Gastroesophageal sphincter (tissue), 4 donors: ENCODE measurements around the gene BRINP1. TPM values are rescaled to one million over a fixed set of nuclear protein-coding genes. Genes with fewer than 3 reads are reported as not detected.

Experiments
- ATAC-seq: fragments of 150-250 bp; one replicate; pipeline ENCODE4 v1.9.1; 2016; ENCODE audit warnings: mild to moderate bottlenecking, moderate library complexity
- H3K27ac ChIP-seq, 4 donors: fragments of 200-600 bp; sonication (generic) in 3 of 4; 1 replicate in 3 of 4; 2 replicates in 1 of 4; pipeline ENCODE4 v1.5.1; 2016 to 2019
- H3K27me3 ChIP-seq: fragments of 200-600 bp; sonication (generic); one replicate; pipeline ENCODE4 v1.5.1; 2019
- H3K36me3 ChIP-seq, 2 donors: fragments of 200-600 bp; sonication (generic); one replicate each; pipeline ENCODE4 v1.5.1; 2019; ENCODE audit warnings: control low read depth in 1 of 2
- H3K4me1 ChIP-seq, 3 donors: fragments of 200-600 bp; sonication (generic); 1 replicate in 2 of 3; 2 replicates in 1 of 3; pipeline ENCODE4 v1.5.1; 2016 to 2019; ENCODE audit warnings: control low read depth in 2 of 3
- H3K4me3 ChIP-seq, 2 donors: fragments of 200-600 bp; sonication (generic); one replicate each; pipeline ENCODE4 v1.5.1; 2019; ENCODE audit warnings: mild to moderate bottlenecking in 1 of 2, moderate library complexity in 1 of 2
- H3K9me3 ChIP-seq, 3 donors: fragments of 200-600 bp; sonication (generic); one replicate each; pipeline ENCODE4 v1.5.1; 2017 to 2019; ENCODE audit warnings: control low read depth in 2 of 3
- EP300 ChIP-seq: sonication (generic); formaldehyde crosslinking; IDR thresholded peaks from one replicate; pipeline ENCODE4 v1.6.1; 2017; ENCODE audit warnings: antibody characterized with exemption, mild to moderate bottlenecking
- POLR2A ChIP-seq, 2 donors: fragments of 450-650 bp; IDR thresholded peaks; one replicate each; pipeline ENCODE4 v1.6.1; 2017; ENCODE audit warnings: antibody characterized with exemption in 2 of 2, mild to moderate bottlenecking in 2 of 2, moderate library complexity in 1 of 2
- POLR2AphosphoS5 ChIP-seq: sonication (generic); formaldehyde crosslinking; IDR thresholded peaks from one replicate; pipeline ENCODE4 v1.6.1; 2017; ENCODE audit warnings: antibody characterized with exemption
- WGBS, 2 donors: methylation state at CpG; one replicate each; pipeline ENCODE4 v1.1.5; 2018; ENCODE audit warnings: low coverage in 1 of 2; 5-methylcytosine and 5-hydroxymethylcytosine counted together
- total RNA-seq, 4 donors: library from RNA; depleted of rRNA; stranded (reverse); fragments of >200 nt; gene quantifications; one replicate each; pipeline ENCODE4 v1.1.0, GENCODE V29; 2016
- TF ChIP-seq, protein P1 (sequence below), 4 experiments: fragments of 200-600 bp in 2 of 4; fragments of 450-650 bp in 2 of 4; sonication (generic) in 1 of 4; IDR thresholded peaks; one replicate each; pipeline ENCODE4 v1.5.1; 2017 to 2019; ENCODE audit warnings: antibody characterized with exemption in 4 of 4, mild to moderate bottlenecking in 2 of 4, moderate library complexity in 2 of 4

BRINP1 gene
- total RNA-seq, 4 donors from 2014 or later, result 0.27 TPM; not detected in 3

DNA sequence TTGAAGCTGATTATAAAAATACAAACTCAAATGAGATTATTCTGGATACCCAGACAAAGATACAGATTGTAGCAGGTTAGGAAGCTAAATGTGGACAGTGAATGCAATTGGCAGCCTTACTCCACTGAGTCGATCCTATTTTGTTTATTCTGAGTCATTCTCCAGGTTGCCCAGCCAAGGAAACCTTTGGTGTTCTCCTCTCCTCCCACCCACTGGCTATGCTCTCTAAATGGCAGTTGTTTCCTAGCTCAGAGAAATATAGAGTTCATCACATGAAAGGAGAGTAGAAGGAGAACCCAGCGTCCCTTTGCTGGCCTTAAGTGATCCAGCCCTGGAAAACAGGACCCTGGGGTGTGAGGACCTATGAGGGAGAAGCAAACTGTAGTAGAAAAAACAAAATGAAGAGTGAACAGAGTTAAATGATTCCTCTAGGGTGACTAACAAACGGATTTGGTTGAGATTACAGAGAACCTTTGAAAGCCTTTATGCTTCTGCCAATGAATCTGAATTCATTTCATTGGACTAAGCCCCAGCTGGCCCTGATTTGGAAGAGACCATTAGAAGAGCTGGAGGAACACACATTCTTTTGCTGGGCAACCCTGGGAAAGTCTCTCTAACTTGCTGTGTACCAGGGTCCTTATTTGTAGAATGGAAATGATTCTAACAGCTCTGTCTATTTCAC lies 95.1 kb downstream of the BRINP1 start:
- TF ChIP-seq POLR2AphosphoS5 (no peak), EP300 (no peak), POLR2A (IDR thresholded peaks at IDR 0.05) (no peak)
- TF ChIP-seq, protein P1, sequence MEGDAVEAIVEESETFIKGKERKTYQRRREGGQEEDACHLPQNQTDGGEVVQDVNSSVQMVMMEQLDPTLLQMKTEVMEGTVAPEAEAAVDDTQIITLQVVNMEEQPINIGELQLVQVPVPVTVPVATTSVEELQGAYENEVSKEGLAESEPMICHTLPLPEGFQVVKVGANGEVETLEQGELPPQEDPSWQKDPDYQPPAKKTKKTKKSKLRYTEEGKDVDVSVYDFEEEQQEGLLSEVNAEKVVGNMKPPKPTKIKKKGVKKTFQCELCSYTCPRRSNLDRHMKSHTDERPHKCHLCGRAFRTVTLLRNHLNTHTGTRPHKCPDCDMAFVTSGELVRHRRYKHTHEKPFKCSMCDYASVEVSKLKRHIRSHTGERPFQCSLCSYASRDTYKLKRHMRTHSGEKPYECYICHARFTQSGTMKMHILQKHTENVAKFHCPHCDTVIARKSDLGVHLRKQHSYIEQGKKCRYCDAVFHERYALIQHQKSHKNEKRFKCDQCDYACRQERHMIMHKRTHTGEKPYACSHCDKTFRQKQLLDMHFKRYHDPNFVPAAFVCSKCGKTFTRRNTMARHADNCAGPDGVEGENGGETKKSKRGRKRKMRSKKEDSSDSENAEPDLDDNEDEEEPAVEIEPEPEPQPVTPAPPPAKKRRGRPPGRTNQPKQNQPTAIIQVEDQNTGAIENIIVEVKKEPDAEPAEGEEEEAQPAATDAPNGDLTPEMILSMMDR (IDR thresholded peaks at IDR 0.05), result no peak
- WGBS, 2 donors, result 22 to 29% methylated on average over 2 to 3 of the region's 3 CpGs
- Histone ChIP-seq H3K27me3 (peaks cover 10% of the 10 kb centered on the region), H3K36me3 (no peaks in the 10 kb centered on the region), H3K4me1 (peaks cover 0 to 9% (median 0%) of the 10 kb centered on the region in 3 donors), H3K4me3 (no peak overlapping the region), H3K9me3 (no peaks in the 10 kb centered on the region), H3K27ac (no peak overlapping the region)
- no peak for ATAC-seq

DNA sequence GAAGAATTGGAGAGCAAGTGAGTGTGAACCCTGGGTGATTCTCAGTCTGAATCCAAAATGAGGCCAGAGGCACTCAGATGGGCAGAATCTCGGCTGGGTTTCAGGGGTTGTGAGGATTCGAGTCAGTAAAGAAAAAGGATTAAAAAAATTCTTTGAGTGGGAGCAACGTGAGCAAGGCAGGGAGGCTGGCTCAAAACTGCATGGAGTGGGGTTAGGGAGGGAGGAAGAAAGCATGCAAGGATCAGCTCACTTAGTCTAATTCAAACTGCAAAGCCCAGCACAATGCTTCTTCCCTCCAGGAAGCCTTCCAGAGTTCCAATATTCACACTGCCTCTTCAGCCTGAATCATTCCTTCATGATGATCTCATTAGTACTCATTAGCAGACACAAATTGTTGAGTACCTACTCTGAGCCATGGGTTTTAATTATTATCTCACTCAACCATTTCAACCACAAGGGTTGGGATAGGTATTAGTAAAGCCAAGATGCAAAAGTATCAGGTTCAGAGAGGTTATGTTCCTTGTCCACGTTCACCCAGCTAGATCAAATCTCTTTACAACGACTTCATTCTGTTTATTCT lies 95.8 kb downstream of the BRINP1 start:
- no peak for ATAC-seq
- 34 to 64% methylated on average over 5 of the region's 5 CpGs for WGBS, 2 donors
- Histone ChIP-seq H3K9me3 (no peaks in the 10 kb centered on the region), H3K27ac (no peak overlapping the region), H3K36me3 (no peaks in the 10 kb centered on the region), H3K27me3 (peaks cover 7% of the 10 kb centered on the region), H3K4me3 (no peak overlapping the region), H3K4me1 (peaks cover 0 to 9% (median 0%) of the 10 kb centered on the region in 3 donors)
- TF ChIP-seq EP300 (no peak), POLR2AphosphoS5 (no peak), POLR2A (IDR thresholded peaks at IDR 0.05) (no peak)
- TF ChIP-seq, protein P1 (IDR thresholded peaks at IDR 0.05), result no peak

DNA sequence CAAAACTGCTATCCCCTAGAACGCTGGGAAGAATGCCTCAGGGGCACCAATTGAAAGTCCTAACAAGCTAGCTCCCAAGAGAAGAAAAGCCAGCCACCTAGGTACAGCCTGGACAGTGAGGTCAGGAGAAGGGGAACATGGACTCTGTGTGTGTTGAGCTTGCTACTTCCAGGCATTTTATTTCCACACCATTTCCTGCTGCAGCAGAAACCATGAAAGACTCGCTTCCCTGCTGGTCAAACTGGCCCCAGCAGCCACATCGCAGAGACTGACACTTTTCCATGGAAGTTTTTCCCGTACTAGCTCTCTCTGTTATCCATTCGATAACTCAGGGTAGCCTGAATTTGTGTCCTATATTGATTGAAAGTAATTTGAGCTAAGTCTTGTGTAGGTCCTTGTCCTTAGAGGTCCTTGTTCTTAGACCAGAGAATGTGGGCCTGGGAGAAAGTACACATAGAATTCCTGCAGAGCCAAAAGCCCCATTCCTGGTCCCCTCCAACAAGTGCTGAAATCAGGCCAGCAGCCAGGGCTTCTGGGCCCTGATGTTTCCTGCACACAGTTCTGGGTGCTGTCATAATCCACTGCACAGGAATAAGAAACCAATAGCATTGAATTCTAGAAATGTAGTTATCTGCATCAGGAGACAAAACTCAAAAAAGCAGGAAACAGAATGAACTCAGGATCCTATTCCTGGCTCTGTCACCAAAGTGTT lies 96.6 kb downstream of the BRINP1 start:
- WGBS, 2 donors, result 41 to 65% methylated on average over 4 to 5 of the region's 5 CpGs
- Histone ChIP-seq H3K27ac (no peak overlapping the region), H3K36me3 (no peaks in the 10 kb centered on the region), H3K4me1 (peaks cover 0 to 9% (median 0%) of the 10 kb centered on the region in 3 donors), H3K4me3 (no peak overlapping the region), H3K27me3 (no peaks in the 10 kb centered on the region), H3K9me3 (no peaks in the 10 kb centered on the region)
- ATAC-seq, result no peak
- TF ChIP-seq, protein P1 (IDR thresholded peaks at IDR 0.05), result no peak
- TF ChIP-seq POLR2A (IDR thresholded peaks at IDR 0.05), result no peak
- TF ChIP-seq POLR2AphosphoS5, result no peak

DNA sequence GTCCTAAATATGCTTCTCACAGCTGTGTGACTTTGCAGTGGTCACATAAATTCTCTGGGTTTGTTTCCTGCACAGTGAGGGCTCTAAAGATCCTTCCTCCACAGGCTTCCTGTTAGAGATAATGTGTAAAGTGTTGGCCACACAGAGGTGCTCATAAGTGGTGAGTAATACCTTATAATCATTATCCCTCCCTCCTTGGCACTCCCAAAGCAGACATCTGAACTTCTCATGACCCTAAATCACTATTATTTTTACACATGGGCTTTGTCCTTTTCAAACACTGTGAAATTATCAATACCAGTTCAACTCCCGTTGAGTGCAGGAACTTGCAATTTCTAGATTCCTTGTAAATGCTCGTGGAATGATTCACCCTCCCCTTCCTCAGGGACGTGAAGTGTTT lies 100.2 kb downstream of the BRINP1 start:
- no peaks in the 10 kb centered on the region for H3K36me3 ChIP-seq
- no peak for TF ChIP-seq POLR2AphosphoS5
- no peak for TF ChIP-seq EP300
- TF ChIP-seq, protein P1 (IDR thresholded peaks at IDR 0.05), result no peak
- no peak for TF ChIP-seq POLR2A (IDR thresholded peaks at IDR 0.05)
- H3K27me3 ChIP-seq, result peaks cover 3% of the 10 kb centered on the region
- no peaks in the 10 kb centered on the region for H3K9me3 ChIP-seq
- H3K27ac ChIP-seq, result no peak overlapping the region
- peaks cover 0 to 8% (median 0%) of the 10 kb centered on the region in 3 donors for H3K4me1 ChIP-seq
- no peak overlapping the region for H3K4me3 ChIP-seq
- WGBS, 2 donors, result 29 to 45% methylated on average over 2 to 3 of the region's 3 CpGs
- no peak for ATAC-seq
